Sigmoid colon (tissue), 7 donors: ENCODE data around the gene SLC12A8. TPM values are rescaled to one million over a fixed set of nuclear protein-coding genes. Genes with fewer than 3 reads are reported as not detected.

ENCODE experiments used
- DNase-seq: peaks from one replicate; pipeline ENCODE4 v3.0.0-alpha.2; 2019
- H3K27ac ChIP-seq, 4 donors: fragments of 200-600 bp; sonication (generic); one replicate each; pipeline ENCODE4 v1.5.1; 2016 to 2019; ENCODE audit warnings: mild to moderate bottlenecking in 1 of 4
- H3K27me3 ChIP-seq, 3 donors: fragments of 200-600 bp; sonication (generic); one replicate each; pipeline ENCODE4 v1.5.1; 2019; ENCODE audit warnings: mild to moderate bottlenecking in 1 of 3
- H3K36me3 ChIP-seq, 4 donors: fragments of 200-600 bp; sonication (generic); one replicate each; pipeline ENCODE4 v1.5.1; 2016 to 2019
- H3K4me1 ChIP-seq, 4 donors: fragments of 200-600 bp; sonication (generic); one replicate each; pipeline ENCODE4 v1.5.1; 2017 to 2019
- H3K4me3 ChIP-seq, 4 donors: fragments of 200-600 bp; sonication (generic); one replicate each; pipeline ENCODE4 v1.5.1; 2017 to 2019; ENCODE audit warnings: mild to moderate bottlenecking in 2 of 4, moderate library complexity in 1 of 4
- H3K9me3 ChIP-seq, 4 donors: fragments of 200-600 bp in 3 of 4; sonication (generic) in 3 of 4; one replicate each; pipeline versions ENCODE4 v1.5.1 to v1.6.1; 2013 to 2019
- EP300 ChIP-seq, 4 donors: sonication (generic); formaldehyde crosslinking; IDR thresholded peaks; one replicate each; pipeline ENCODE4 v1.6.1; 2017; ENCODE audit warnings: antibody characterized with exemption in 4 of 4
- POLR2A ChIP-seq, 2 donors: fragments of 450-650 bp; IDR thresholded peaks; one replicate each; pipeline ENCODE4 v1.6.1; 2016; ENCODE audit warnings: antibody characterized with exemption in 2 of 2, mild to moderate bottlenecking in 2 of 2, moderate library complexity in 2 of 2
- POLR2AphosphoS5 ChIP-seq, 4 donors: sonication (generic); formaldehyde crosslinking; IDR thresholded peaks; one replicate each; pipeline ENCODE4 v1.6.1; 2017; ENCODE audit warnings: antibody characterized with exemption in 4 of 4
- WGBS, 2 donors: extraction: QIAGEN DNeasy Blood & Tissue Kit; methylation state at CpG; one replicate each; pipeline ENCODE4 v1.1.7; 2013; 5-methylcytosine and 5-hydroxymethylcytosine counted together
- intact Hi-C: fragments of 100-400 bp; cut with DNase I; formaldehyde crosslinking; loops from one replicate; pipeline ENCODE4 v1.15.1; 2023
- polyA plus RNA-seq, 3 donors: library from polyadenylated mRNA; stranded (reverse); fragments of 200-250 nt; gene quantifications; one replicate each; pipeline ENCODE4 v1.2.3, GENCODE V29; 2013
- total RNA-seq, 4 donors: library from RNA; depleted of rRNA; stranded (reverse); fragments of >200 nt; gene quantifications; one replicate each; pipeline ENCODE4 v1.1.0, GENCODE V29; 2016
- TF ChIP-seq, protein P1 (sequence below), 4 experiments: fragments of 450-650 bp in 3 of 4; fragments of 200-600 bp in 1 of 4; IDR thresholded peaks; one replicate each; pipeline ENCODE4 v1.5.1; 2016 to 2019; ENCODE audit warnings: antibody characterized with exemption in 4 of 4, mild to moderate bottlenecking in 3 of 4, moderate library complexity in 2 of 4
- donor health status: healthy with polysubstance abuse.
- donor health status: Bipolar disorder and iron deficiency.
- donor health status: healthy.

SLC12A8 gene
- total and polyA plus RNA-seq, 7 donors = 0.33 to 6.3 (median 1.7) TPM; not detected in 3

DNA sequence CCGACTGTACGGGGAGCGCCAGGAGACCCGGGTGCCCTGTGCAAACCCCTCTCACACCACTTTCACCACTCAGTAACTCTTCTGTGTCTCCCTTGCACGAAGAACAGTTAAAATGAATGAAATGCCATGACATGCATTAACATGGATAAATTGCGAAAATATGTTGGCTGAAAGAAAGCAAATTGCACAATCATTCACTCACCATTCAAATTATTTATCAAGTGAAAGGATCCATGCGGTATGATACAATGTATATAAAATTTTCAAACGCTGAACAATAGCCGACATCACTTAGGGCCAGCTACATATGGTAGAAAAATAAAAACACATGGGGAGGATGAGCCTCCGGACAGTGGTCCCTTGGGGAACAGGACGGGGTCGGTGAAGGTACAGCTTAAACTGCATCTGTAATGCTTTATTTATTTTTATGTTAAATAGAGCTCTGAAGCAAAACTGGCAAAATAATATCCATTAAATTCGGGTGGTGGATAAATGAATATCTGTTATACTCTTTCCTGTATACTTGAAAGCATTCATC, 45.9 kb downstream of the SLC12A8 start:
- intact Hi-C loops = loop anchor here (10.0 kb wide), 1 partner anchor 242 kb away; no protein-coding TSS in a partner anchor
- Histone ChIP-seq H3K4me1 (peaks cover 0 to 6% (median 0%) of the 10 kb centered on the region in 4 donors), H3K9me3 (no peaks in the 10 kb centered on the region), H3K27me3 (no peaks in the 10 kb centered on the region), H3K36me3 (no peaks in the 10 kb centered on the region), H3K27ac (no peak overlapping the region), H3K4me3 (no peak overlapping the region)
- 90 to 94% methylated on average over 13 of the region's 13 CpGs for WGBS, 2 donors
- TF ChIP-seq, protein P1, sequence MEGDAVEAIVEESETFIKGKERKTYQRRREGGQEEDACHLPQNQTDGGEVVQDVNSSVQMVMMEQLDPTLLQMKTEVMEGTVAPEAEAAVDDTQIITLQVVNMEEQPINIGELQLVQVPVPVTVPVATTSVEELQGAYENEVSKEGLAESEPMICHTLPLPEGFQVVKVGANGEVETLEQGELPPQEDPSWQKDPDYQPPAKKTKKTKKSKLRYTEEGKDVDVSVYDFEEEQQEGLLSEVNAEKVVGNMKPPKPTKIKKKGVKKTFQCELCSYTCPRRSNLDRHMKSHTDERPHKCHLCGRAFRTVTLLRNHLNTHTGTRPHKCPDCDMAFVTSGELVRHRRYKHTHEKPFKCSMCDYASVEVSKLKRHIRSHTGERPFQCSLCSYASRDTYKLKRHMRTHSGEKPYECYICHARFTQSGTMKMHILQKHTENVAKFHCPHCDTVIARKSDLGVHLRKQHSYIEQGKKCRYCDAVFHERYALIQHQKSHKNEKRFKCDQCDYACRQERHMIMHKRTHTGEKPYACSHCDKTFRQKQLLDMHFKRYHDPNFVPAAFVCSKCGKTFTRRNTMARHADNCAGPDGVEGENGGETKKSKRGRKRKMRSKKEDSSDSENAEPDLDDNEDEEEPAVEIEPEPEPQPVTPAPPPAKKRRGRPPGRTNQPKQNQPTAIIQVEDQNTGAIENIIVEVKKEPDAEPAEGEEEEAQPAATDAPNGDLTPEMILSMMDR (IDR thresholded peaks at IDR 0.05) = no peak
- TF ChIP-seq EP300 (IDR thresholded peaks at IDR 0.05) = no peak
- no peak for TF ChIP-seq POLR2A (IDR thresholded peaks at IDR 0.05)
- TF ChIP-seq POLR2AphosphoS5 (IDR thresholded peaks at IDR 0.05) = no peak
- no peak for DNase-seq

DNA sequence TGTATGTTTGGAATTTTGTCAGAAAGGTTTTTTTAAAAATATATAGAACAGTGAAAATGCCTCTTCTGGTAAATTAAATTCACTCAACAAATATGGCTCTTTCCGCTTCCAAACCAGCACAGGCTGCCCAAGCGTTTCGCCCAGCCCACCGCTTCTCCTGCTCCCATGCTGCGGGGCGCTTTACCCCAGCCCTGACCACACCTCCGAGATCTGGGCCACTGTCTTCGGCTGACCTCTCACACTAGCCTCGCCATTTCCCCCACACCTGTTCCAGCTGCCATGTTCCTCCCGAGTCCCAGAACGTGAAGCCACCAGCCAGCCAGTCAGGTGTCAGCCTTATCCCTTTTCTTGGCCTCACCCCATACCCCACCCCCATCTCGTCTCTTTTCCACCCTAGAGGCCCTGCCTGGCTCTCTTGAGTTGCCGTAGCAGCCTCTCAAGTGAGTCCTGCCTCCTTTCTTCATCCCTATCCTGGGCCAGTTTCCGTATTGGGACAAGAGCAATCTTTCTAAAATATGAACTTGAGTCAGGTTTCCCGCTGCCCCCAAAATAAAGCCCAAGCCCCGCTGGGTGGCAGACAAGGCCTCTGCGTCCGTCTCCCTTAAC, 46.5 kb downstream of the SLC12A8 start:
- intact Hi-C loops = loop anchor here (10.0 kb wide), 1 partner anchor 241 kb away; no protein-coding TSS in a partner anchor
- no peaks in the 10 kb centered on the region for H3K9me3 ChIP-seq
- 94 to 96% methylated on average over 18 of the region's 18 CpGs for WGBS, 2 donors
- H3K36me3 ChIP-seq = no peaks in the 10 kb centered on the region
- H3K4me3 ChIP-seq = no peak overlapping the region
- TF ChIP-seq, protein P1 (IDR thresholded peaks at IDR 0.05) = no peak
- no peak for TF ChIP-seq POLR2AphosphoS5 (IDR thresholded peaks at IDR 0.05)
- no peak for TF ChIP-seq POLR2A (IDR thresholded peaks at IDR 0.05)
- no peak for TF ChIP-seq EP300 (IDR thresholded peaks at IDR 0.05)
- no peak for DNase-seq
- no peak overlapping the region for H3K27ac ChIP-seq
- H3K27me3 ChIP-seq = no peaks in the 10 kb centered on the region
- H3K4me1 ChIP-seq = peaks cover 0 to 9% (median 0%) of the 10 kb centered on the region in 4 donors

DNA sequence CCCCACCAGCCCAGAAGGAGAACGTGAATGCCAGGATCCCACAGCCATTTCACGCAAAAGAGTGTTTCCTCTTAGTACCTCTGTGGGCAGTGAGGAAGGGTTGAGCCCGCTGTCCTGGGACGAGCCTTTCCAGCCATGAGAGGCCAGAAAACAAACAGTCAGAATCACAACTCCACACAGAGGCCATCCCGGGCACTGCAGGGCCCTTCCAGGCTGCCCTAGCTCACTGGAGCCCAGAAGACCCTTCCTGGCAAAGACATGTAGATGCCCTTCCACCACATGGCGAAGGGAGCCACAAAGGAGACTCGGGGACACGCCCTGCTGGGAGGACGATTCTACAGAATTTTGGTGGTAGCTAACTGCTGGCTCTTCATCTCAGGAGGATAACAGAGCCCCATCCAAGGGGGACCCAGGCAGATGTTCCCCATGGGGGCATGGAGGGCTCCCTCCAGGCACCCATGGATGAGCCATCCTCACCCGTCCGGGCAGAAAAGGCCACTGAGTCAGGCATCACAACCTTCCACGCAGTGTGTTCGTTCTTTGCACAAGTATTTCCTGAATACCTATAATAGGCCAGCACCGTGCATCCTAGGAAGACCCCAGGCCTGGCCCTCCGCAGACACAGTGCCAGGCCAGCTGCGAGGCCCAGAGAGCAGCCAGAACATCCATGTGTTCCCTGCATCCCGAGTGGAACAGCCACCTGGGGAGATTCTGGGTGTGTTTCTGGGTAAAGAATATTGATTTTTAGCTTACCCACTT, 47.2 kb downstream of the SLC12A8 start:
- TF ChIP-seq POLR2AphosphoS5 (IDR thresholded peaks at IDR 0.05) = no peak
- TF ChIP-seq, protein P1 (IDR thresholded peaks at IDR 0.05) = peak in 3 of 4 experiments; percentile 34 to 45 (median 37)
- intact Hi-C loops = loop anchor here (10.0 kb wide), 1 partner anchor 241 kb away; no protein-coding TSS in a partner anchor

DNA sequence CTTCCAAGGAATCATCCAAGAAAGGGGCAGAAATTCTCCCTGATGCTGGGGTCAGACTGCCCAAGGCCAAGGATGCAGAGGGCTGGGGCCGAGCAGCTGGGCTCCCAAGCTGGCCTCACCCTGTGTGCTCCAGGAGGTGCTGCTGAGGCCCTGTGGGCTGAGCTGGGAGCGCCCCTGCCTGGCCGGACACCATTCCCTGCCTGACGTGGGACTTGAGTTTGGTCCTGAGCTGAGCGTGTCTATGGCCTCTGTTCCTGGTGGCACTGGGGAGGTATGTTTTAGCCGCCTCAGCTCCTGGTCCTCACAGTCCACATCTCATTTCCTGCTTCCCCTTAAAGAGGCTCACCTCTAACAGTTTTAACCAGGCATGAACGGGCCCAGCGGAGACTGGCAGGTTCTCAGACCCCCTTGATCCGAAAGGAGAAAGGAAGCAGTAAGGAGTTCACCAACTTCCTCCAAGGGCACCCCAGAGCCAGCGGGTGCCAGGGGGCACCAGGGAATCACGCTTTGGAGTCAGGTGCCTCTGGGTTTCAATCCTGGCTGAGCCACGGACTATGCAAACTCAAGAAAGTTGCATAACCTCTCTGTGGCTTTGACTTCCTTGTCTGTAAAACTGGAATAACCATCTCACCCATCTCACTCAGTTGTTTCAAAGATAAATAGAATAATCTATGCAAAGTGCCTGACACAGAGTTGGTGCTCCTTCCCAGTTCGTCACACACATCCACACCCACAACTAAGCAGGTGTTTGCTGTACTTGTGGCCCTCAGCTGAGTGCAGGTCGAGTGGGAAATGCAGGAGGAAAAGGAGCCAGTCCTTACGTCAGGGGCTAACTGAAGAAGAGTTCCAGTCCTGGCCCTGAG, 48.6 kb downstream of the SLC12A8 start:
- Histone ChIP-seq H3K4me3 (no peak overlapping the region), H3K4me1 (peaks cover 0 to 15% (median 0%) of the 10 kb centered on the region in 4 donors), H3K36me3 (no peaks in the 10 kb centered on the region), H3K9me3 (no peaks in the 10 kb centered on the region), H3K27me3 (no peaks in the 10 kb centered on the region), H3K27ac (no peak overlapping the region)
- TF ChIP-seq POLR2AphosphoS5 (IDR thresholded peaks at IDR 0.05) (no peak), EP300 (IDR thresholded peaks at IDR 0.05) (no peak), POLR2A (IDR thresholded peaks at IDR 0.05) (no peak)
- TF ChIP-seq, protein P1 (IDR thresholded peaks at IDR 0.05) = no peak
- intact Hi-C loops = loop anchor here (5.0 to 10.0 kb wide), 2 partner anchors 167 to 239 kb away; no protein-coding TSS in a partner anchor
- DNase-seq = no peak
- WGBS, 2 donors = 47 to 63% methylated on average over 15 of the region's 15 CpGs

More for the DNA sequence above, 47.2 kb downstream of the SLC12A8 start:
- Histone ChIP-seq H3K9me3 (no peaks in the 10 kb centered on the region), H3K4me1 (peaks cover 0 to 16% (median 0%) of the 10 kb centered on the region in 4 donors), H3K27me3 (no peaks in the 10 kb centered on the region), H3K4me3 (no peak overlapping the region), H3K36me3 (no peaks in the 10 kb centered on the region), H3K27ac (no peak overlapping the region)
- WGBS, 2 donors = 86 to 90% methylated on average over 17 of the region's 17 CpGs
- no peak for DNase-seq
